Nephron progenitor cell (in vitro differentiated cells): ENCODE data around the gene BCL11B.

Source experiments
- DNase-seq: peaks from one replicate; pipeline ENCODE4 v3.0.0; 2021
- H3K27ac Mint-ChIP-seq: 2 replicates; pipeline ENCODE4 v1.8.0; 2021; ENCODE audit warnings: mild to moderate bottlenecking, moderate library complexity, mixed read lengths
- H3K27me3 Mint-ChIP-seq: 2 replicates; pipeline ENCODE4 v1.8.0; 2021; ENCODE audit warnings: mild to moderate bottlenecking, low read depth, mixed read lengths; ENCODE audit not compliant: poor library complexity
- H3K36me3 Mint-ChIP-seq: 2 replicates; pipeline ENCODE4 v1.8.0; 2021; ENCODE audit warnings: low read depth, mixed read lengths
- H3K4me1 Mint-ChIP-seq: 2 replicates; pipeline ENCODE4 v1.8.0; 2021; ENCODE audit warnings: mixed read lengths
- H3K4me3 Mint-ChIP-seq: 2 replicates; pipeline ENCODE4 v1.8.0; 2021; ENCODE audit warnings: mild to moderate bottlenecking, moderate library complexity, mixed read lengths
- H3K9me3 Mint-ChIP-seq: 2 replicates; pipeline ENCODE4 v1.8.0; 2021; ENCODE audit warnings: mild to moderate bottlenecking, moderate library complexity, mixed read lengths
- CTCF ChIP-seq: fragments of 200-600 bp; sonication (generic); IDR thresholded peaks from 2 replicates; pipeline ENCODE4 v1.5.0; 2021; ENCODE audit warnings: antibody characterized with exemption

BCL11B gene

DNA sequence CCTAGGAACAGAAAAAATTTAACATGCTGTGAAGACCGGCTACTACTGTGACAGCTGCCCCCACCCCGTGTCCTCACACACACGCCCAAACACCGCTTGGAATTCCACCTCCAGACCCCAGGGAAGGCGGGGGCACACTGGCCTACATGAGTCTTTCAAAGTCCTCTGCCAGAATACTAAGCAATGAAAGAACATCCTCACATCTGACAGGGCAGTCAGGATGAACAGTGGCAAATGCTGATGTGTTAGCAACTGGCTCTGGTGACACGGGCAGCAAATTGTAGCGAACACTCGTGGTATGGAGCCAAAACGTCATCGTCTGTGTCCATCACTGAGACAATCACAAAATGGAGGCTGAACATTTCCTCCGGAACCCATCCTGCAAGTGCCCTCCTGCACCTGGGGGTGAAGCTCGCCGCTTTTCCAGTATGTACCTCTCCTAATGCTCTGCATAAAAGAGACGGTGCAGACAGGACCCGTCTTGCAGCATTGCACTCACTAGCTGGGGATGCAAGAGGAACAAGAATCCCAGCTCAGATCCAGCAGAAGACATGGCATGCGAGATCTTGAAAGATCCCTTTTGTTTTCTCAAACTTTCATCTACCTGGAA is 94.8 kb downstream of the BCL11B start:
- no peaks in the 10 kb centered on the region for H3K27me3 Mint-ChIP-seq
- no peaks in the 10 kb centered on the region for H3K36me3 Mint-ChIP-seq
- DNase-seq = no peak

GRCh38 chr14:99176156-99176945 is 95.6 kb downstream of the BCL11B start:
- no peak for DNase-seq
- no peaks in the 10 kb centered on the region for H3K27me3 Mint-ChIP-seq
- H3K36me3 Mint-ChIP-seq = no peaks in the 10 kb centered on the region
- H3K4me3 Mint-ChIP-seq = no peak overlapping the region
- H3K4me1 Mint-ChIP-seq = peaks cover 32% of the 10 kb centered on the region
- TF ChIP-seq CTCF = no peak
- H3K27ac Mint-ChIP-seq = no peak overlapping the region
- no peaks in the 10 kb centered on the region for H3K9me3 Mint-ChIP-seq

More for the DNA sequence above, 94.8 kb downstream of the BCL11B start:
- H3K4me3 Mint-ChIP-seq = no peak overlapping the region
- peaks cover 32% of the 10 kb centered on the region for H3K4me1 Mint-ChIP-seq
- H3K9me3 Mint-ChIP-seq = no peaks in the 10 kb centered on the region
- H3K27ac Mint-ChIP-seq = no peak overlapping the region
- no peak for TF ChIP-seq CTCF

GRCh38 chr14:99175331-99176155 is 96.5 kb downstream of the BCL11B start:
- no peaks in the 10 kb centered on the region for H3K36me3 Mint-ChIP-seq
- peaks cover 32% of the 10 kb centered on the region for H3K4me1 Mint-ChIP-seq
- no peak for TF ChIP-seq CTCF
- DNase-seq = no peak
- H3K27me3 Mint-ChIP-seq = no peaks in the 10 kb centered on the region
- H3K4me3 Mint-ChIP-seq = no peak overlapping the region
- no peak overlapping the region for H3K27ac Mint-ChIP-seq
- H3K9me3 Mint-ChIP-seq = no peaks in the 10 kb centered on the region

DNA sequence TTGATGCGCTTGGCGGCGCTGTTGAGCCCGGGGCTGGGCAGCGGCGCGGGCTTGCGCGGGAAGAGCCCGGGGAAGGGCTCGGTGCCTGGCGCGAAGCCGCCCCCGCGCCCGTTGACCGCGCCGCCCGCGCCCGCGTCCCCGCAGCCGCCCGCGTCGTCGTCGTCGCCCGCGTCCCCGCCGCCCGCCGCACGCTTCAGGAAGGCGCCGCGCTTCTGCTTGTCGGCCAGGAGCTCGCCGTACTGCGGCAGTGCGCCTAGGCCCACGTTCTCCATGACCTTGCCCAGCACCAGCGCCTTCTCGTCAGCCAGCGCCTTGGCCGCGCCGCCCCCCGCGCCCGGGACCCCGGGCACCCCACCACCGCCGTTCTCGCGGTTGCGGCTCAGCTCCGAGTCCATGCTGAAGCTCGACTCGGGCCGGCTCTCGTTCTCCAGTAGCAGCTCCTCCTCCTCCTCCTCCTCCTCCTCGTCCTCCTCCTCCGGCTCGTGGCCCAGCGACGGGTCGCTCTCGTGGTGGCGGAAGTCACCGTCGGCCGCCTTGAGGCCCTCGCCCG is 97.2 kb downstream of the BCL11B start:
- no peak overlapping the region for H3K27ac Mint-ChIP-seq
- no peak overlapping the region for H3K4me3 Mint-ChIP-seq
- H3K27me3 Mint-ChIP-seq = no peaks in the 10 kb centered on the region
- no peak for DNase-seq
- H3K9me3 Mint-ChIP-seq = no peaks in the 10 kb centered on the region
- no peak for TF ChIP-seq CTCF
- H3K36me3 Mint-ChIP-seq = no peaks in the 10 kb centered on the region
- H3K4me1 Mint-ChIP-seq = peaks cover 26% of the 10 kb centered on the region

- DNase-seq = no peak
- TF ChIP-seq CTCF = no peak
- Mint-ChIP-seq H3K27me3 (no peaks in the 10 kb centered on the region), H3K27ac (no peak overlapping the region), H3K36me3 (no peaks in the 10 kb centered on the region), H3K4me3 (no peak overlapping the region), H3K4me1 (peaks cover 22% of the 10 kb centered on the region), H3K9me3 (no peaks in the 10 kb centered on the region)
Observed at GRCh38 chr14:99174081-99174769, 97.8 kb downstream of the BCL11B start.
